Measurements from ENCODE around the gene TMOD1.
"Not testable (repeated sequence)": the region's sequence is repeated elsewhere in the genome, so short reads cannot be mapped to it uniquely, and the experiment has no call there.

TMOD1 gene

GRCh38 chr9:97600531-97601227 is 99.2 kb downstream of the TMOD1 start:
- TF ChIP-seq, protein P1, sequence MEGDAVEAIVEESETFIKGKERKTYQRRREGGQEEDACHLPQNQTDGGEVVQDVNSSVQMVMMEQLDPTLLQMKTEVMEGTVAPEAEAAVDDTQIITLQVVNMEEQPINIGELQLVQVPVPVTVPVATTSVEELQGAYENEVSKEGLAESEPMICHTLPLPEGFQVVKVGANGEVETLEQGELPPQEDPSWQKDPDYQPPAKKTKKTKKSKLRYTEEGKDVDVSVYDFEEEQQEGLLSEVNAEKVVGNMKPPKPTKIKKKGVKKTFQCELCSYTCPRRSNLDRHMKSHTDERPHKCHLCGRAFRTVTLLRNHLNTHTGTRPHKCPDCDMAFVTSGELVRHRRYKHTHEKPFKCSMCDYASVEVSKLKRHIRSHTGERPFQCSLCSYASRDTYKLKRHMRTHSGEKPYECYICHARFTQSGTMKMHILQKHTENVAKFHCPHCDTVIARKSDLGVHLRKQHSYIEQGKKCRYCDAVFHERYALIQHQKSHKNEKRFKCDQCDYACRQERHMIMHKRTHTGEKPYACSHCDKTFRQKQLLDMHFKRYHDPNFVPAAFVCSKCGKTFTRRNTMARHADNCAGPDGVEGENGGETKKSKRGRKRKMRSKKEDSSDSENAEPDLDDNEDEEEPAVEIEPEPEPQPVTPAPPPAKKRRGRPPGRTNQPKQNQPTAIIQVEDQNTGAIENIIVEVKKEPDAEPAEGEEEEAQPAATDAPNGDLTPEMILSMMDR (IDR thresholded peaks at IDR 0.05; ENCODE audit: extremely low read depth, missing control alignments) = no peak
- no peak for DNase-seq (ENCODE audit: low spot score)

DNA sequence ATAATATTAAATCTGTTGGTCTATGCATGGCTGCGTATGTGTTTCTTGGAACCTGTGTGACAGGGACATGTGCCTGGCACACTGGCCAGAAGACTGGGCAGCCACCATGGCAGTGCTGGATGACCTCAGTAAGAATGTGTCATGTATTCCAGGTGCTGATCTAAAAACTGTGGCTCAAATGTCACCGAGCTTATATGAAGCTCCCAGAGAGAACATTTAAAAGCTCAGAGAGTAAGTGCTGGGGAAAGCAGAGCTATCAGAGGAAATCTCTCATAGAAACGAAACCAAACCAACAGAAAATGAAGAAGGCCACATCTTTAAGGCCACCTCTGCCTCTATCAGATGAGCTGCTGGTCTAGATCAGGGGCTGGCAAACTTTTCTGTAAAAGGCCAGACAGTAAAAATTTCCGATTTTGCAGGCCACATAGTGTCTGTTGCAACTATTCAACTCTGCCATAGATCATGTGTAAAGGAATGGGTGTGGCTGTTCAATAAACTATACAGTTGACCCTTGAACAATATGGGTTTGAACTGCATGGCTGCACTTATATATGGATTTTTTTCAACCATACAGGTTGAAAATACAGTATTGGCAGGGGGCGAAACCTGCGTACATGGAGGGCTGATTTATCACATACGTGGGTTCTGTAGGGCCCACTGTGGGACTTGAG is 99.9 kb downstream of the TMOD1 start:
- DNase-seq (ENCODE audit: low spot score) = no peak
- TF ChIP-seq, protein P1 (IDR thresholded peaks at IDR 0.05; ENCODE audit: extremely low read depth, missing control alignments) = no peak

- DNase-seq (ENCODE audit: low spot score) = no peak
- TF ChIP-seq, protein P1 (IDR thresholded peaks at IDR 0.05; ENCODE audit: extremely low read depth, missing control alignments) = no peak
These were observed 101.0 kb downstream of the TMOD1 start for GRCh38 chr9:97602430-97602829.

- no peak for DNase-seq (ENCODE audit: low spot score)
- TF ChIP-seq, protein P1 (IDR thresholded peaks at IDR 0.05; ENCODE audit: extremely low read depth, missing control alignments) = no peak
These were observed 103.6 kb downstream of the TMOD1 start for GRCh38 chr9:97604901-97605645.

DNA sequence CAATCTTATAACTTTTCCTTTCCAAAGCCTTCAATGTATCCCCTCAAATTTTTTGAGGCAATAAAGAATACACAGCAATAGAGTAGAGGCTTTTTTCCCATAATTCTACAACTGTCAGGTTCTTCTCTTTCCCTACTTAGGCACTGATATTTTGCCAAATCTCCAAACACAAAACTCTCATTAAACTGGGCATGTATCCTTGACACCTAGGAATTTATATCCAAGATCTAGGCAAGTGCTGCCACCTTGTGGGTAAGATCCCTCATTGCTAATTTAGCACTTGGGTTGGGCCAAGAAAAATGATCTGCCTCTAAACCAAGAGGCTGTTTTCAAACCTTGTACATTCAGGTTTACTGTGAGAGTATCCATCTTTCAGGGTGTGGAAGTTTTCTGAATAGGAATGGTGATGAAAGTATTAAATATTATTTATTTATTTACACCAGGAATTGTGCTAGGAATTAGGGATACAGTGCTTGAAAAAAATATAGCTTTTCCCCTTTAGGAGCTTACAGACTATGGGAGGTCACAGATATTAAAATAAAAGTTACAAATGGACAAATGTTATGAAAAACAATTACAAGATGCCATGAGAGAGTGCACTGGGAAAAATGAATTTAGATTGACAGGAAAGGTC is 114.1 kb downstream of the TMOD1 start:
- peak; percentile 59 for DNase-seq (ENCODE audit: low spot score)
- TF ChIP-seq, protein P1 (IDR thresholded peaks at IDR 0.05; ENCODE audit: extremely low read depth, missing control alignments) = peak; percentile 24

GRCh38 chr9:97617939-97618416 is 116.5 kb downstream of the TMOD1 start:
- TF ChIP-seq, protein P1 (IDR thresholded peaks at IDR 0.05; ENCODE audit: extremely low read depth, missing control alignments) = no peak
- peak; percentile 23 for DNase-seq (ENCODE audit: low spot score)

DNA sequence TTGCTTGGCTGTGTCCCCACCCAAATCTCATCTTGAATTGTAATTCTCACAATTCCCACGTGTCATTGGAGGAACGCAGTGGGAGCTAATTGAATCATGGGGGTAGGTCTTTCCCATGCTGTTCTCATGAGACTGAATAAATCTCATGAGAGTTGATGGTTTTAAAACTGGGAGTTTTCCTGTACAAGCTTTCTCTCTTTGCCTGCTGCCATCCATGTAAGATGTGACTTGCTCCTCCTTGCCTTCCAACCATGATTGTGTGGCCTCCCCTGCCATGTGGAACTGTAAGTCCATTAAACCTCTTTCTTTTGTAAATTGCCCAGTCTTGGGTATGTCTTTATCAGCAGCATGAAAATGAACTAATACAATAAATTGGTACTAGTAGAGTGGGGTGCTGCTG is 118.6 kb downstream of the TMOD1 start:
- DNase-seq (ENCODE audit: low spot score) = not testable (repeated sequence)

GRCh38 chr9:97622483-97622882 is 121.0 kb downstream of the TMOD1 start:
- DNase-seq (ENCODE audit: low spot score) = not testable (repeated sequence)
